Mucosa of descending colon (tissue), 3 donors: ENCODE data around the gene KCTD16. TPM values are rescaled to one million over a fixed set of nuclear protein-coding genes. Genes with fewer than 3 reads are reported as not detected.

Experiments
- ATAC-seq: fragments of 200-7000 bp; cut with Tn5 transposase; one replicate; pipeline ENCODE4 v1.9.1; 2020; ENCODE audit warnings: mild to moderate bottlenecking, moderate library complexity
- DNase-seq, 3 donors: peaks; one replicate each; pipeline ENCODE4 v3.0.0-alpha.2; 2020
- H3K36me3 ChIP-seq: fragments of 200-600 bp; one replicate; pipeline ENCODE4 v1.8.0; 2021; ENCODE audit warnings: low read depth, mild to moderate bottlenecking
- H3K4me1 ChIP-seq: fragments of 200-600 bp; one replicate; pipeline ENCODE4 v1.8.0; 2021; ENCODE audit warnings: low read depth, mild to moderate bottlenecking
- H3K4me3 ChIP-seq: fragments of 200-600 bp; one replicate; pipeline ENCODE4 v1.8.0; 2021; ENCODE audit warnings: mild to moderate bottlenecking
- H3K9me3 ChIP-seq: fragments of 200-600 bp; one replicate; pipeline ENCODE4 v1.8.0; 2021; ENCODE audit warnings: mild to moderate bottlenecking
- intact Hi-C, 2 donors: fragments of 100-400 bp; cut with DNase I in 1 of 2; cut with micrococcal nuclease in 1 of 2; formaldehyde crosslinking; loops; one replicate each; pipeline versions ENCODE4 v1.11.0 to v1.11.1; 2022; cut with DNase I, micrococcal nuclease
- total RNA-seq, 3 donors: library from RNA; stranded (reverse); fragmentation: NEBNext Ultra II Directional in 2 of 3; extraction: Animal tissue kit (Norgen Biotek cat#: 25700) in 2 of 3; gene quantifications; one replicate each; pipeline versions ENCODE4 v1.2.1 to v1.2.4, GENCODE V29; 2021 to 2023
- TF ChIP-seq, protein P1 (sequence below): fragments of 200-600 bp; IDR thresholded peaks from one replicate; pipeline ENCODE4 v1.8.0; 2022; ENCODE audit warnings: antibody characterized with exemption, mild to moderate bottlenecking
- donor health status: DM: no; HTN: no; CAD: no; lungs with moderate emphysema.
- donor health status: DM: no; HTN: no; CAD: no.
- donor health status: DM: no; HTN: yes; CAD: no.

KCTD16 gene
- total RNA-seq, 3 donors from 2014 or later, result 0.07 to 0.22 (median 0.12) TPM

DNA sequence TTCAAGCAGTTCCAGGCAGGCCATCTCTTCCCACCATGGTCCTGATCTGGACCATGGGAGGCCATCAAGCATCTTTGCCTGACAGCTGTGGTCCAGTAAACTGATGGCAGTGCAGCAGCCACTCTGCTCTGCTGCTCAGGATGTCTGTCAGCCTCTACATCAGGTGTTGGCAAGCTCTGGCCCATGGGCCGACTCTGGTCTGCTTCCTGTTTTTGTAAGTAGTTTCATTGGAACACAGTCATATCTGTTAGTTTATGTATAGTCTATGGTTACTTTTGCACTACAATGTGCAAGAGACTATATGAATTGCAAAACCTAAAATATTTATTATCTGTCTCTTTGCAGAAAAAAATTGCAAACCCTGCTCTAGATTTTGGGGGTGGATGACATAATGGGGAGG lies 225.0 kb downstream of the KCTD16 start:
- H3K9me3 ChIP-seq, result no peaks in the 10 kb centered on the region
- intact Hi-C loops, result no loop called here
- ATAC-seq (no peak), DNase-seq (no peak)
- no peaks in the 10 kb centered on the region for H3K36me3 ChIP-seq
- H3K4me3 ChIP-seq, result no peak overlapping the region
- TF ChIP-seq, protein P1, sequence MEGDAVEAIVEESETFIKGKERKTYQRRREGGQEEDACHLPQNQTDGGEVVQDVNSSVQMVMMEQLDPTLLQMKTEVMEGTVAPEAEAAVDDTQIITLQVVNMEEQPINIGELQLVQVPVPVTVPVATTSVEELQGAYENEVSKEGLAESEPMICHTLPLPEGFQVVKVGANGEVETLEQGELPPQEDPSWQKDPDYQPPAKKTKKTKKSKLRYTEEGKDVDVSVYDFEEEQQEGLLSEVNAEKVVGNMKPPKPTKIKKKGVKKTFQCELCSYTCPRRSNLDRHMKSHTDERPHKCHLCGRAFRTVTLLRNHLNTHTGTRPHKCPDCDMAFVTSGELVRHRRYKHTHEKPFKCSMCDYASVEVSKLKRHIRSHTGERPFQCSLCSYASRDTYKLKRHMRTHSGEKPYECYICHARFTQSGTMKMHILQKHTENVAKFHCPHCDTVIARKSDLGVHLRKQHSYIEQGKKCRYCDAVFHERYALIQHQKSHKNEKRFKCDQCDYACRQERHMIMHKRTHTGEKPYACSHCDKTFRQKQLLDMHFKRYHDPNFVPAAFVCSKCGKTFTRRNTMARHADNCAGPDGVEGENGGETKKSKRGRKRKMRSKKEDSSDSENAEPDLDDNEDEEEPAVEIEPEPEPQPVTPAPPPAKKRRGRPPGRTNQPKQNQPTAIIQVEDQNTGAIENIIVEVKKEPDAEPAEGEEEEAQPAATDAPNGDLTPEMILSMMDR, result no peak
- H3K4me1 ChIP-seq, result no peaks in the 10 kb centered on the region

DNA sequence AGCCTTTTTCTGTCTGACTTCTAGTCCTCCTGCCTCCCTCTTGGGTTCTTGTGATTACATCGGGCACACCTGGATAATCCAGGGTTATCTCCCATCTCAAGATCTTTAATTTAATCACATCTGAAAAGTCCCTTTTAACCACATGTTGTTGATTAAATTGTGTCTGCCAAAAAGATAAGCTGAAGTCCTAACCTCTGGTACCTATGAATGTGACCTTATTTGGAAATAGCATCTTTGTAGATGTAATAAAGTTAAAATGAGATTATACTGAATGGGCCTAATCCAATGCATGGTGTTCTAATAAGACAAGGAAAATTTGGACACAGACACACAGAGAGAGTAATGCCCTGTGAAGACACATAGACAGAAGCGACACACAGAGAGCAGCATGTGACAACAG lies 232.4 kb downstream of the KCTD16 start:
- TF ChIP-seq, protein P1, result no peak
- intact Hi-C loops, result no loop called here

DNA sequence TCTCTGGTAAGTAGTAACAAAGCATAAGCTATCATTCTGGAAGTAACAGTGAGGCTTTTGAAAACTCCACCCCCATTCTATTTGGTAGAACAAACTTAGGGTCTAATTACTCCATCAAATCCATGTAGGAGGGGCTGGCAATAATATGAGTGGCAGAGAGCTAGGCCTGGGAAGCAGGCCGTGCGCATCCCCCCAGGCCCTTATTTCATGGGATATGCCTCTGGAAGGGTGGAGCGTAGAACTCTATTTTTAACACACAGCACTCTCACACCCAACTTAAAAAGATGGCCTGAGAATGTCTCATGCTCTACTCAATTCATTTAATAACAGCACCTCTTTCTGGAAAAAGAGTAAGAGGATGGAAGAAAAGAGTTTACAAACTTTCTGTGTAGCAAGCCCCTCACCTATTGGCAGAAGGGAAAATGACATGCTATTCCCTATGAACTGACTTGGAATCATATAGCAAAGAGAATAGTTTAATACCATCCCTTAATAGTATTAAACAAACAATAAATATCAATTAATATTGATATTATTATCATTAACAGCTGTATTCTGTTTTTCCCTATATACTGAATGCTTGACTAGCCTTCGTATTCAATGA lies 233.2 kb downstream of the KCTD16 start:
- DNase-seq (no peak), ATAC-seq (no peak)
- Histone ChIP-seq H3K4me3 (no peak overlapping the region), H3K4me1 (no peaks in the 10 kb centered on the region), H3K9me3 (no peaks in the 10 kb centered on the region), H3K36me3 (no peaks in the 10 kb centered on the region)
- TF ChIP-seq, protein P1, result no peak
- intact Hi-C loops, result no loop called here

More for the DNA sequence above, 232.4 kb downstream of the KCTD16 start:
- Histone ChIP-seq H3K4me3 (no peak overlapping the region), H3K9me3 (no peaks in the 10 kb centered on the region), H3K36me3 (no peaks in the 10 kb centered on the region), H3K4me1 (no peaks in the 10 kb centered on the region)
- no peak for ATAC-seq
- DNase-seq, result no peak

DNA sequence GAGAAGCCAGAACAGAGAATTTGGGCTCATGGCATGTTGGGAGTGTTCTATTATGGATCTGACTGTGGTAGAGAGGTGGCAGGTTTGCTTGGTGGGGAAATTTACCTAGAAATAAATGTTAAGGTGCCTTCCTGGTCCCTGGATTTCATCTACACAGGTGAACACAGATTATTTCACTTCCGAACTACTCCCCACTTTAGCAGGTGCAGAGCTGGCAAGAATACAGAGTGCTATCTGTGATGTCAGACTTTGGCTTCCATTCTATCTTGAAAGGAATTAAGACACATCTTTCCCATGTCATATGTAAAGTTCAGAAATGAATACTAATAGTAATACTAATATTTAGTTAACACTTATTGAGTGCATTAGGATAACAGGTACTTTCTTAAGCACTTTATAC lies 234.0 kb downstream of the KCTD16 start:
- intact Hi-C loops, result no loop called here
- TF ChIP-seq, protein P1, result no peak
- DNase-seq (no peak), ATAC-seq (no peak)
- Histone ChIP-seq H3K9me3 (no peaks in the 10 kb centered on the region), H3K36me3 (no peaks in the 10 kb centered on the region), H3K4me1 (no peaks in the 10 kb centered on the region), H3K4me3 (no peak overlapping the region)

DNA sequence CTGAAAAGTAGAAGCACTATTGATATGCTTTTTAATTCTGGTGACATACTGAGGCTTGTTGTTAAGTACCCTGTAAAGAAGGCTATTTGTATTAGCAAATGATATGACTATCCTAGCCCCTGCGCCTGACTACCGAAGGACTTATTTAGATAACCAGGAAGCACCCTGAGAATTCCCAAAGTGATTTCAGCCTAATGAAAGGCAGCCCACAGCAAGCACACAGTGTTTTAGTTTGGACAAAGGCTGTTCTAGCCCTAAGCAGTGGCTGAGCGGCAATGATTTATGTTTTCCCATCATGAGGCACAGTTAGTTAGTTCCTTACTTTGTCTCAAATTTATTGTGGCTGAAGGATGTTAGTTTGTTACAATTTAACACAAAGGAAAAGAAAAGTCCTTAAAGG lies 235.3 kb downstream of the KCTD16 start:
- no peaks in the 10 kb centered on the region for H3K36me3 ChIP-seq
- no peak overlapping the region for H3K4me3 ChIP-seq
- intact Hi-C loops, result no loop called here
- no peak for ATAC-seq
- TF ChIP-seq, protein P1, result no peak
- H3K4me1 ChIP-seq, result no peaks in the 10 kb centered on the region
- no peak for DNase-seq
- no peaks in the 10 kb centered on the region for H3K9me3 ChIP-seq

DNA sequence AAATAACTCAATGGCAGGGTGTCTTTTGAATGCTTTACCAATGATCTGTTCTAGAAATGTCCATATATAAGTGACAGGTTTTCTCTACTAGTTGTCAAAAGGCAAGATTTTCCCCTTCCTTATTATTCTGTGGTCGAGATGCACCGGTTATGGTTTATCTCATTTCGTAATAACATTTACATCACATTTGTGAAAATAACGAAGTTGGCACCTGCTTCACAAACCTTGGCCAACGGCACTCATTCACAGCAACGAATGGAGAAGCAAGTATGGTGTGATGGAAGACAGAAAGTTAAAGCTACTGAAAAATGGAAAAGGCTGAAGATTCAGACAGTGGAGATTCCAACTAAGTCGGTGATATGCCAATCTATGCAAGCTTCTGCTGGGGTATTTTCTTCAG lies 235.8 kb downstream of the KCTD16 start:
- Histone ChIP-seq H3K4me1 (no peaks in the 10 kb centered on the region), H3K36me3 (no peaks in the 10 kb centered on the region), H3K4me3 (no peak overlapping the region), H3K9me3 (no peaks in the 10 kb centered on the region)
- no peak for ATAC-seq
- no peak for DNase-seq
- TF ChIP-seq, protein P1, result no peak
- intact Hi-C loops, result no loop called here
